ENCODE results near the gene CPOX.

CPOX gene

DNA sequence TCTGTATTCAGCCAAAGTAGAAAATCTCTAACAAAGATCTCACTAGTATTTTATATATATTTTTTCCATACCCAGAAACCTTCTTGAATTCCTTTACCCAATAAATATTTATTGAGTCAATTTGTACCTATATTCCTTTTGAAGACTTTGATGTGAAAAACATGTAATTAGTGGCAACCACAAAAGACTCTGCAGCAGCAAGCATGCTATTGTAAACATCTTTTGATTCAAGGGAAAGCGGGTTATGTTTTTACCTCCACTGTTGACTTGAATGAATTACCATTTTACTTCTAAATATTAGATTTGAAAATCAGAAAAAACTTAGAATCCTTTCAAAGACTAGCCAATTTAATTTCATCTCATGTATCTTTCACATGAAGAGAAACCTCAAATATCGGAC is 59.2 kb downstream of the CPOX start:
- no peak for DNase-seq (ENCODE audit: low spot score)

DNA sequence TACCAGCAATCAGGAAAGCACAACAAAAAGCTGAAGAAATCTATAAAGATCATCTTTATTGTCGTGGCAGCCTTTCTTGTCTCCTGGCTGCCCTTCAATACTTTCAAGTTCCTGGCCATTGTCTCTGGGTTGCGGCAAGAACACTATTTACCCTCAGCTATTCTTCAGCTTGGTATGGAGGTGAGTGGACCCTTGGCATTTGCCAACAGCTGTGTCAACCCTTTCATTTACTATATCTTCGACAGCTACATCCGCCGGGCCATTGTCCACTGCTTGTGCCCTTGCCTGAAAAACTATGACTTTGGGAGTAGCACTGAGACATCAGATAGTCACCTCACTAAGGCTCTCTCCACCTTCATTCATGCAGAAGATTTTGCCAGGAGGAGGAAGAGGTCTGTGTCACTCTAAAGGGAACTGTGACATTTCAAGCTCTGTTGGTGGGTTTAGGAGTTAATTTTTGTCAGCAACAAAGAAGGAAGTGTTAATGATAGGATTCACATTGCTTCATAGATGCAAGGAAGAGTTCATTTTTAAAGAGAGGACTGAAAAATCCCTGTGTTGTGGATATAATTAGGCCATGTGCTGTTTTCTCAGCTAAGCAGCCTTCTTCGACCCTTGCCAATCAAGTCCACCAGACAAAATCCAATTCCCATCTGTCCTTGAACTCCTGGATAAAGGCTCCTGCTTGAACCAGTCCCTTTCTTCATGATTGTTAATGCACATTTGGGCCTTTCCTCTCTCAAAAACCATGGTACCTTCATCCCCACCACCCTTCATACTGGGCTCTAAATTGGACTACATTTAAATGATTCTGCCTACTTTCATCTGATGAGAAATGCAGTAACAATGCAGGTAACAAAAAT is 60.5 kb downstream of the CPOX start:
- no peak for DNase-seq (ENCODE audit: low spot score)

DNA sequence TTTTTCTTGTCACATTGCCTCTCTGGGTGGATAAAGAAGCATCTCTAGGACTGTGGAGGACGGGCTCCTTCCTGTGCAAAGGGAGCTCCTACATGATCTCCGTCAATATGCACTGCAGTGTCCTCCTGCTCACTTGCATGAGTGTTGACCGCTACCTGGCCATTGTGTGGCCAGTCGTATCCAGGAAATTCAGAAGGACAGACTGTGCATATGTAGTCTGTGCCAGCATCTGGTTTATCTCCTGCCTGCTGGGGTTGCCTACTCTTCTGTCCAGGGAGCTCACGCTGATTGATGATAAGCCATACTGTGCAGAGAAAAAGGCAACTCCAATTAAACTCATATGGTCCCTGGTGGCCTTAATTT is 61.2 kb downstream of the CPOX start:
- no peak for DNase-seq (ENCODE audit: low spot score)

DNA sequence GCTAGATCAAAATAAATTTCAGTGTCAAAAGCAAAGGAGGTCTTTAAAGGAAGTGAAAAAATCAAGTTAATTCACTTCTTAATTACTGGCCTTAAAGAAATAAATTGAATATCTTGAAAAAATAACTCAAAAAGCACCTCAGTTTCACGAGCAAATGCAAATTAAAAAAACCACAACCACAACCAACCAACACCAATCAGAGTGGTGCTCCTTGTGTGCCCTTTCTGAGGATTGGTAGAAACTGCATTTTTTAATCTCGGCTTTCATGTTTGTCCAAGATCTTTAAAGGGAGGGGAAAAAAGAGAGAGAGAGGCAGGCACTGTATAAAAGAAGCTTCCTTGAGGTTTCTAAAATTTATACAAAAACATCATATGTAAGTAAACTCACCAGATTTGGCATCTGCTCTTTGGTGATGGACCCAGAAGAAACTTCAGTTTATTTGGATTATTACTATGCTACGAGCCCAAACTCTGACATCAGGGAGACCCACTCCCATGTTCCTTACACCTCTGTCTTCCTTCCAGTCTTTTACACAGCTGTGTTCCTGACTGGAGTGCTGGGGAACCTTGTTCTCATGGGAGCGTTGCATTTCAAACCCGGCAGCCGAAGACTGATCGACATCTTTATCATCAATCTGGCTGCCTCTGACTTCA is 61.7 kb downstream of the CPOX start, which contains the start of gene GPR15:
Gene GPR15 (plus strand): TSS at position 357 of the 653 bp plus-strand sequence. CDS start 56 bp downstream, at position 413.
- no peak for DNase-seq (ENCODE audit: low spot score)

DNA sequence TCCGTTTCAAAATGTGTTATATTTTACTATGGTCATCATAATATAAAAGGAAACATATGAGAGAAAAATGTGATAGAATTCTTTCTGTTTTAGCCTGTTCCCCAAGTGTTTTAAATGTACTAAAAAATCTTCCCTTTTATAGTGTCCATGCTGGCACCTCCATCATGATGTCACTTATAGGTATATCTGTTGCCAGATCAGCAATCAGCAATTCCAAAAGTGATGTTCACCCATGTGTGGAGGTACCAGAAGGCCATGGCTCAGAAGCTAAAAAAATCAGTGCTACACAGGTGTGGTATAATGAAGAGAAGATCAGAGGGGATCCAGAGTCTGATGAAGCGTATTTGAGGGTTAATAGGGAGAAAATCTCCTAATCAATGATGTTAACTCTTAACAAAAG is 62.7 kb downstream of the CPOX start:
- DNase-seq (ENCODE audit: low spot score), result no peak

- DNase-seq (ENCODE audit: low spot score), result no peak
Measured at GRCh38 chr3:98529856-98530459, 63.5 kb downstream of the CPOX start.
